Stimulated activated naive CD4-positive, alpha-beta T cell (primary cell): ENCODE data around the gene TXNDC2.
"Not testable (repeated sequence)": the region's sequence is repeated elsewhere in the genome, so short reads cannot be mapped to it uniquely, and the experiment has no call there.

Source experiments
- DNase-seq, 6 experiments: peaks; one replicate each; lab custom pipeline; 2025; lab: John Stamatoyannopoulos, UW

TXNDC2 gene

GRCh38 chr18:9885170-9886004 lies at the start of gene TXNDC2:
Gene TXNDC2, plus strand, starts transcription at chr18:9885973. Its CDS starts 708 bp downstream, at chr18:9886681.
- DNase-seq, result no peak

- DNase-seq, result no peak
These were observed 47.5 kb upstream of the TXNDC2 start for GRCh38 chr18:9838144-9838877.

- DNase-seq, result no peak
These were observed 46.6 kb upstream of the TXNDC2 start for GRCh38 chr18:9839211-9839610.

- DNase-seq, result no peak
These were observed 45.9 kb upstream of the TXNDC2 start for GRCh38 chr18:9839853-9840252.

DNA sequence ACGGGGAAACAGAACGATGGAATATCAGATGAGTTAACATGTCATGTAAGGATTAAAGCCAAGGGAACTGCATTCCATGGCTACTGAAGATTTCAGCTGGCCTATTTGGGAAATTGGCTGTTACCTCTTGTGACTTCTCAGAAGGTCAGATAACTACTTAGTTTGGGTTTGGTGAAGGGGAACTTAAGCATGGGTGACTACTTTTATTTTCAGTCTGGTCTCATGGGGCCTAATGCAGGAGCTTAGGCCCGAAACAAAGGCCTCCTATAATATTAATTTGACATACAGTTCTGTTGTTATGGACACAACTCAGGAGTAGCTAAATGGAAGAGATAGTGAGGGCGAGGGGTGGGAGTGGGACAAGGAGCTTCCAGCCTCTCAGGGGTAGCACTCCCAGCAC lies 44.0 kb upstream of the TXNDC2 start:
- no peak for DNase-seq

- no peak for DNase-seq
These were observed 43.3 kb upstream of the TXNDC2 start for GRCh38 chr18:9842448-9842847.

GRCh38 chr18:9845256-9845655 lies 40.5 kb upstream of the TXNDC2 start:
- DNase-seq, result no peak

DNA sequence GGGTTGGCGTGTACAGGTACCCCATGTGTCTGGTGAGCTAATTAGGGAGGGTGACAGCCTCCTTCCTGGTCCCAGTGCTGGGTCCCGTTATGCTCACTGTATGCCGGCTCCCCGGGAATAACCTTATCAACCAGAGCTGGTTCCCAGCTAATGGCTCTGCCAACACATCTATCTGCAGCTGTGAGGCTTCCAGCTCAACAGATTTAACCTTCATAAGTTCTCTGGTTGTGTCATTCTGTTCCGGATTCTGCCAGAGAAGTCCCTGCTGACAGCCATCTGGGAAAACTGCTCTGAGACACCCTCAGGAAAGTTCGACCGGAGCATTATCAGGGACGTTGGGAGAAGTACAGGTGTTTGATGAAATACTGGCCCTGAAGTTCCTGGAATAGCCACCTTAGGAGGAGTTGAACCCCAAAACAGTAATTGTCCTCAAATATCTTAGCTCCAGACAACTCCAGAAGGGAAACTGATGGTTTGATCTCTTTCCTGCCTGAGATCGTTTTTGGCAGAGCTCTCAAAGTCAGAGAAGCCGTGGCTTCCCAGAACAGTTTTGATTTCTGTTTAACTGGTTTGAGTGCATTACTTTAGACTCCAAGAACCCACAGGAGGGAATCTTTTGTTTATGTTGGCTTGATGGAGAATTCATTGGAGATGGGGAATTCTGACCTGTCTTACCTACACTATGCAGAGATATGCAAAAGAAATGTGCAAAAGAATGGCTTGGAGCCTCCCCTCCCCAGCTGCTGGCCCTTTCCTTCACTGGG lies 39.4 kb upstream of the TXNDC2 start:
- DNase-seq, result no peak

- no peak for DNase-seq
These were observed 37.4 kb upstream of the TXNDC2 start for GRCh38 chr18:9848170-9848879.

DNA sequence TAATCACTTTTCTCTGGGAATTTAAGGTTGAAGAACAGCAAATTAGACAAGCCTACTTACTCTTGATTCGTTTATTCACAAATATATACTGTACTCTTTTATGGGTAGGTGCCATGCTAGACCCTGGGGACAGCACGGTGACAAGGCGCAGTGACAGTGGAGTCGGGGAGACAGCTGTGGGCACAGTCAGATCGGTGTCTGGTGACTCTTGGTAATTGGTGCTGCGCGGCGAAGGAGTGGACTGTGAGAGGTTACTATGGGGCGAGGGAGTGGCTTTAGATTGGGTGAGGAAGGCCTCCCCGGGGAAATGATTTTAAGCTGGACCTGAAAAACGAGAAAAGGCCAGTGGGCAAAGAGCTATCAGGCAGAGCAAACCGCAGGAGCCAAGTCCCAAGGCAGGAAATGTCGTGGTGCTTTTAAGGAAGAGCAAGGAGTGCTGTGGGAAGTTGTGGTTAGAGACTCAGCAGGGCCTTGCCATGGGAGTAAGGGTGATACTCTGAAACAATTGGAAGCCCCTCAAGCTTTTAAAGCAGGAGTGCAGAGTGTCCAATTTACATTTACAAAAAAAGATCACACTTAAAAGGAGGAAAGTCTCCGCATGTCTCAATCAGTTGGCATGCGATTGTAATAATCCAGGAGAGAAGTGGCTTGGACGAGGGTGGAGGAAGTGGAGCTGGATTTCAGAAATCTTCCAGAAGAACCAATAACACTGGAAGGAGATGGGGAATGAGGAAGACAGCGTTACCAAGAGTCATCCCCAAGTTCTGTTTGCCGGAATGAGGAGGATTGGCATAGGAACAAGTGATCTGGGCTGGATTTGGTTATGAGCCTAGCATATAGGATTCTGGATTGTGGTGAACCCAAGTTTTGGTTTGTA lies 36.1 kb upstream of the TXNDC2 start:
- DNase-seq, result no peak

GRCh38 chr18:9850309-9850708 lies 35.5 kb upstream of the TXNDC2 start:
- no peak for DNase-seq

DNA sequence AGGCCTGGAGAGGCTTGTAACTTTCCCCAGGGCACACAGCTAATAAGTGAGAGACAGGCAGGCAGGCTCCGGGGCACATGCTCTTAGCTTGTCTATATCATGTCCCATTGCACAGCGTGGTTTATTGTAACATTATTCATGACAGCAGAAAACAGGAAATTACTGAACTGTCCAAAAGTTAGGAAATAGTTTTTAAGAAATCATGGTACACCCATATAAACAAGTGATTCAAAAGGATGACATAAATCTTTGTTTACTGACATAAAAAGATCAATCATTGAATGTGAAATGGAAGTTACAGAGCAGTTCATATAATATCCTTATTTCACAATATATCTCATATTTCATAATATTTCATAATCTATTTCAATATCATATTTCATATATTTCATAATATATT lies 34.3 kb upstream of the TXNDC2 start:
- DNase-seq, result no peak

DNA sequence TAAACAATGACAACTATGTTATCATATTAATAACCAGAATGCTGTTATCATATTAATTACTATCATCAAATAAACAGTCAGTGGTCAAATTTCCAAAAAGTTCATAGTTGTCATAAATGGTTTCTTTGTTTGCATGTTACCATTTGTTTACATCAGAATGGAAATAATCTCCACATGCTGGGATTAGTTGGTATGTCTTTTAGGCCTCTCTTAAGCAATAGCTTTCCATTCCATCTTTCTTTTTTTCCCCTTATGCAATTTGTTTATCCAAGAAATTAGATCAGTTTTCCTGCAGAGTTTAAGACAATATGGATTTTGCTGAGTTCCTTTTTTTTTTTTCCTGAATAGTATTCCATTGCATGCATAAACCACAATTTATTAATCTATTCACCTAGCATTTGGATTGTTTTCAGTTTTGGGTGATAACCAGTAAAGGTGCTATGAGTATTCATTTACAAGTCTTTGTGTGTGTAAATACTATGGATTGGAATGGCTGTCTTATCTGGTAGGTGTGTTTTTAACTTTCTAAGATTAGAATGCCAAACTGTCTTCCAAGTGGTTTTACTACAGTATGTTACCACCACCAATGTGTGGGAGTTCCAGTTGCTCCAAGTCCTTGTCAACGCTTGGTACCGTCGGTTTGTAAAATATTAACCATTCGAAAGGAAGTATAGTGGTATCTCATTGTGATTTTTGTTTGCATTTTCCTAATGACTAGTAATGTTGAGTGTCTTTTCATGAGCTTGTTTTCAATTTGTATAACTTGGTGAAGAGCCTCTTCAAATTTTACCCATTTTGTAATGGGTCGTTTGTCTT lies 33.3 kb upstream of the TXNDC2 start:
- DNase-seq, result no peak

DNA sequence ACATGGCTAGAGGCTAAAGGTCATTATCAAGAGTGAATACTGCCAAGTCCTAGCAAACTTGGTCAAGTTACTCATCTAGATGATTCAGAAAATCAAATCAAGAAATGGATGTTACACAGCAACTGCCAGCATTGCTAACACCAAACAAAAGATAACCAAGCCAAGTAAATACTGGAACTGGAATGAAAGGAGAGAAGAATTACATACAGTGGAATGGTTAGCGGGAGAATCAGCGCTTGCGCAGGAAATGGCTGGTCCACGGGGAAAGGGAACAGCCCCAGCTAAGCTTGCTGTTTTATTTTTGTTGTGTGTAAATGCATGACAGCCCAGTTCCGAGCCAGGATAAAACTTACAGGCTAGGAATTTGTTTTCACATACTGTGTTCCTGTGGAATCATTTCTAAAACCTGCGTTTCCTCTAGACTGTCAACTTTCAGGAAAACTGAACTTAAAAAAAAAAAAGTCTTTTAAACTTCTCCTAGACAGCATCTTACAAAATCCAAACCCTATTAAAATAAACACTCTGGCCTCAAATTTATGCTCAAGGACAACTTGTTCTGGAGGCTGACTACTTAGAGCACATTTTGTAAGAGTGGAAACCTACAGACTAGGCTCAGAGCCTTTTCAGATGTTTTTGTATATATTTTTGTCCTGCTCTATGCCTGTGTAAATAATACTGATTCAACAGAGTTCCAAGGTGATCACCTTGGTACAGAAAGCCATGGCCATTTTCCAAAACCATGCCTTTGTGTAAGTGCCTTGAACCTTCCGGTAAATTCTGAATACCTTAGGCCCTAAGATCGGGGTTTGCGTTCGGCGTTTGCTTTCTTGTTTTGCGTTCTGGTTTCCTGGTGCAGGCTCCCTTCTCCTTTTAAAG lies 30.7 kb upstream of the TXNDC2 start:
- no peak for DNase-seq

GRCh38 chr18:9855681-9856080 lies 30.1 kb upstream of the TXNDC2 start:
- no peak for DNase-seq

DNA sequence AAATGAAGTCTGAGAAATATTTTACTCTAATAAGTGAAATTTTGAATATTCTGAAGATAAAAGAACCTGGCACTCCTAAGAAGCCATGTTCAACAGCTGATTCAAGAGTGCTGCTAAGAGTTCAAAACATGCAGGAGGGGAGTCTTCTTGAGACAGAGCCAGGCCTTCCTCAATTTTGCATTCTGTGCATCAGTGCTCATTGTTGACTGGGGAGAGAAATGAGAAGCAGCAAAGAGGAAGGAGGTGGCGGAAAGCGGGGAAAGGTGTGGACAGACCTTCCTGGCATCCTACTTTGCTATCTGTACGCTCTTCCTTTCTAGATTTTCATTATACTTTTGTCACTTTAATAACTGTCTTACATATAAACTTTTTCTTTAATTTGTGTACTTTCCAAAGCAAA lies 29.7 kb upstream of the TXNDC2 start:
- no peak for DNase-seq

DNA sequence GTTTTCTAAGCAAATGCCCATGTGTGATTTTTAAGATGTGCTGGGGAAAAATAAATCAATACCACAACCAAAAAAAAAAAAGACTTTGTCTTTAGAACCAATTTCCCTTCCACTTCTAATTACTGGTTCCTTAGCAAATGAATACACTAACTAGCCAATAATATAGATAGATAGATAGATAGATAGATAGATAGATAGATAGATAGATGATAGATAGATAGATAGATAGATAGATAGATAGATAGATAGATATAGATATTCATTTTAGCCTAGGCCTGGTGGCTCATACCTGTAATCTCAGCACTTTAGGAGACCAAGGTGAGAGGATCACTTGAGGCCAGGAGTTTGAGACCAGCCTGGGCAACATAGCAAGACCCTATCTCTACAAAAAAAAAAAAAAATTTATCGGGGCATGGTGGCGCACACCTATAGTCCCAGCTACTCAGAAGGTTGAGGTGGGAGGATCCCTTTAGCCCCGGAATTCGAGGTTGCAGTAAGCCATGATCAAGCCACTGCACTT lies 28.2 kb upstream of the TXNDC2 start:
- DNase-seq, result not testable (repeated sequence)

DNA sequence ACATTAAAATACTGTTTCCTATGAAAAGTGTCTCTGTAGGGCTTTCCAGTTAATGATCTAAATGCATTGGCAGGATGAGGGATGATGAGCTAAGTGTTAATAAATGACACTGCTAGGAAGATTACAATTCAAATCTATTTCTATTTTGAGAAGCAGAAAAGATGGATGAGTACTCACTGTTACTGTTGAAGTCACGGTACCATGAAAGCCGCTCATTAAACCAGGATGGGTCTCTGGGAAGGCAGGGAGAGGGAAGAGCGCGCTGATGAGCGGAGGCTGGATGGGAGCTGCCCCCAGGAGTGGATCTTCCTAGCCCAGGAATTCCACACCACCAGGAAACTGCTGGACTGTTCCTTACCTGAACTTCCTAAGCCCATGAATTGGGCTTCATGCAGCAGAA lies 27.1 kb upstream of the TXNDC2 start:
- no peak for DNase-seq

GRCh38 chr18:9859232-9859631 lies 26.5 kb upstream of the TXNDC2 start:
- no peak for DNase-seq
